Measurements from ENCODE around the gene MLH3.
A peak's percentile ranks its signal among the peaks of the same experiment; 100 is the strongest.

DNA sequence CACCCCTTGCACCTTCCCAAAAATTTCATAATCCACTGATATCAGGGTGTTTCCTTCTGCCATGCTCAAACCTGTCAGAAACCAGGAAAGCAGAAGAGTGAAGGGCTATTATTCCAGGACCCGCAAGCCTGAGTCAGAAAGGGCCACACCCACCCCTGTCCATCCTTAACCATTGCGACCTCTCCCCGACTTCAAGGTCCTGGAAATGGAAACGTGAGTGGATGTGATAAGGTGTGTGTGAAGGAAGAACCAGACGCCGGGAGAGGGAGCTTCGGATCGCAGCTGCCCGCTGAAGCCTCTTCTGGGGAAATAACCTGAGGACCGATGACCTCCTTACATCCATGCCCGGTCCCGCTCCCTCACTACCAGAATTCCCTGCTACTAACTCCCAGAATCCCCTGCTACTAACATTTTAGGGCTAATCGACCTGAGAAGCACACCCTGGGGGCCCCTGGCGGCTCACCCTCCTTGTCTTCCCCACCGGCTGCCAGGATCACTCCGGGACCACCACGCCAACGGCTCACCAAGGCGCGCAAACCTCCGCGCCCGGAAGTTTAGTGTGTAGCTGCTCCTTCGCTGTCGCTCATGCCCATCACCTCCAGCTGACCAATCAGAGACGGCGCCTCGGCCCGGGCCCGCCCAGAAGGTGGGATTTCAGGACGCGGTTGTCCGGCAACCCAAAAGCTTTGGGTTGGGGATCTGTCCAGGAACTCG lies 12.4 kb upstream of the MLH3 start, which contains the start of gene ACYP1:
- TF ChIP-seq, protein P1, sequence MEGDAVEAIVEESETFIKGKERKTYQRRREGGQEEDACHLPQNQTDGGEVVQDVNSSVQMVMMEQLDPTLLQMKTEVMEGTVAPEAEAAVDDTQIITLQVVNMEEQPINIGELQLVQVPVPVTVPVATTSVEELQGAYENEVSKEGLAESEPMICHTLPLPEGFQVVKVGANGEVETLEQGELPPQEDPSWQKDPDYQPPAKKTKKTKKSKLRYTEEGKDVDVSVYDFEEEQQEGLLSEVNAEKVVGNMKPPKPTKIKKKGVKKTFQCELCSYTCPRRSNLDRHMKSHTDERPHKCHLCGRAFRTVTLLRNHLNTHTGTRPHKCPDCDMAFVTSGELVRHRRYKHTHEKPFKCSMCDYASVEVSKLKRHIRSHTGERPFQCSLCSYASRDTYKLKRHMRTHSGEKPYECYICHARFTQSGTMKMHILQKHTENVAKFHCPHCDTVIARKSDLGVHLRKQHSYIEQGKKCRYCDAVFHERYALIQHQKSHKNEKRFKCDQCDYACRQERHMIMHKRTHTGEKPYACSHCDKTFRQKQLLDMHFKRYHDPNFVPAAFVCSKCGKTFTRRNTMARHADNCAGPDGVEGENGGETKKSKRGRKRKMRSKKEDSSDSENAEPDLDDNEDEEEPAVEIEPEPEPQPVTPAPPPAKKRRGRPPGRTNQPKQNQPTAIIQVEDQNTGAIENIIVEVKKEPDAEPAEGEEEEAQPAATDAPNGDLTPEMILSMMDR (IDR thresholded peaks at IDR 0.05) = no peak
- peak in 2 of 3 donors; percentile 29 to 45 for TF ChIP-seq POLR2A (IDR thresholded peaks at IDR 0.05)

All from body of pancreas (tissue), 4 donors.